ENCODE measurements around the gene MERTK. TPM values are rescaled to one million over a fixed set of nuclear protein-coding genes. Genes with fewer than 3 reads are reported as not detected.

The MERTK gene
- total and polyA plus RNA-seq, 2 of the 13 experiments (the other 11 are each of a cell fraction or from before 2014, with no cell fraction given) = 37.3 to 44.7 TPM

- Histone ChIP-seq H3K27ac (ENCODE audit: extremely low read length, insufficient read depth, low read length) (no peak overlapping the region), H3K27me3 (ENCODE audit: control insufficient read depth in 1 of 2, insufficient read depth in 2 of 2, low read length in 2 of 2) (no peaks in the 10 kb centered on the region), H3K9me3 (ENCODE audit: low read length) (no peaks in the 10 kb centered on the region), H3K4me1 (ENCODE audit: insufficient read depth, low read length) (no peaks in the 10 kb centered on the region), H3K79me2 (ENCODE audit: insufficient read depth, low read length) (no peaks in the 10 kb centered on the region), H3K4me3 (replicated peaks in 1 of 3; ENCODE audit: insufficient read depth in 1 of 3, low read depth in 2 of 3, low read length in 3 of 3) (no peak overlapping the region), H3K4me2 (ENCODE audit: low read depth, low read length) (no peak overlapping the region), H3K36me3 (replicated peaks in 1 of 2; ENCODE audit: control insufficient read depth in 1 of 2, insufficient read depth in 2 of 2, low read length in 2 of 2) (peaks cover 24 to 71% of the 10 kb centered on the region in 2 experiments), H4K20me1 (ENCODE audit: insufficient read depth, low read length) (no peaks in the 10 kb centered on the region), H2AFZ (ENCODE audit: low read length) (no peak overlapping the region), H3K9ac (ENCODE audit: insufficient read depth, low read depth, low read length) (no peak overlapping the region)
- ATAC-seq (no peak), DNase-seq (ENCODE audit: low spot score) (no peak), FAIRE-seq (no peak)
- intact Hi-C loops (cut with micrococcal nuclease; ENCODE audit: unreplicated experiment) = no loop called here
- TF ChIP-seq THAP7 (CRISPR knock-in tag; IDR thresholded peaks at IDR 0.05) (no peak), ZSCAN9 (CRISPR knock-in tag; IDR thresholded peaks at IDR 0.05; ENCODE audit: borderline replicate concordance) (no peak), ARID2 (CRISPR knock-in tag; IDR thresholded peaks at IDR 0.05; ENCODE audit: borderline replicate concordance) (no peak), U2AF1 (optimal IDR thresholded peaks at IDR 0.05; ENCODE audit: low read depth, low read length) (no peak), ZUFSP (CRISPR knock-in tag; IDR thresholded peaks at IDR 0.05; ENCODE audit: borderline replicate concordance) (no peak), PHF8 (CRISPR knock-in tag; IDR thresholded peaks at IDR 0.05) (no peak), ZNF674 (CRISPR knock-in tag; IDR thresholded peaks at IDR 0.05; ENCODE audit: low read depth) (no peak), NR1H2 (CRISPR knock-in tag; IDR thresholded peaks at IDR 0.05; ENCODE audit: borderline replicate concordance, low read depth) (no peak), ZNF280B (CRISPR knock-in tag; IDR thresholded peaks at IDR 0.05; ENCODE audit: borderline replicate concordance) (no peak), RFXAP (CRISPR knock-in tag; IDR thresholded peaks at IDR 0.05; ENCODE audit: borderline replicate concordance) (no peak), ZBTB34 (CRISPR knock-in tag; IDR thresholded peaks at IDR 0.05) (no peak), ZNF30 (CRISPR knock-in tag; IDR thresholded peaks at IDR 0.05) (no peak), TBP (CRISPR knock-in tag; IDR thresholded peaks at IDR 0.05) (no peak), ZNF766 (CRISPR knock-in tag; IDR thresholded peaks at IDR 0.05; ENCODE audit: borderline replicate concordance) (no peak)
- CTCF ChIA-PET (ENCODE audit: low intra/inter-chr PET ratio, low total read pairs) = no interaction called here
- 97% methylated on average over 4 of the region's 4 CpGs for WGBS (ENCODE audit: low lambda C conversion rate)
- POLR2A ChIA-PET = no interaction called here
- in situ Hi-C loops (cut with HindIII; ENCODE audit: extremely low pct_ligation_motif_present, low pct_unique_long_range_greater_than_20kb) = no loop called here
- BruUV-seq (replicated peaks) = no TSS peak
Measured at GRCh38 chr2:112006076-112006410, 107.6 kb downstream of the MERTK start.
